GM13977 (cell line): ENCODE results near the gene TBC1D20.

Source experiments
- DNase-seq: peaks from one replicate; pipeline ENCODE4 v3.0.0; 2012; ENCODE audit warnings: low spot score
- in situ Hi-C: fragments of 300-500 bp; cut with MboI; formaldehyde crosslinking; loops from one replicate; pipeline ENCODE4 v1.12.0; 2022; ENCODE audit warnings: low sequenced_read_pairs, low pct_unique_long_range_greater_than_20kb, mixed read lengths, inconsistent platforms; ENCODE audit not compliant: unreplicated experiment
- TF ChIP-seq, protein P1 (sequence below): IDR thresholded peaks from 2 replicates; pipeline ENCODE4 v1.5.1; 2012; ENCODE audit warnings: mild to moderate bottlenecking, control low read depth; ENCODE audit not compliant: insufficient read depth; ENCODE audit errors: extremely low read depth, missing control alignments

The TBC1D20 gene

DNA sequence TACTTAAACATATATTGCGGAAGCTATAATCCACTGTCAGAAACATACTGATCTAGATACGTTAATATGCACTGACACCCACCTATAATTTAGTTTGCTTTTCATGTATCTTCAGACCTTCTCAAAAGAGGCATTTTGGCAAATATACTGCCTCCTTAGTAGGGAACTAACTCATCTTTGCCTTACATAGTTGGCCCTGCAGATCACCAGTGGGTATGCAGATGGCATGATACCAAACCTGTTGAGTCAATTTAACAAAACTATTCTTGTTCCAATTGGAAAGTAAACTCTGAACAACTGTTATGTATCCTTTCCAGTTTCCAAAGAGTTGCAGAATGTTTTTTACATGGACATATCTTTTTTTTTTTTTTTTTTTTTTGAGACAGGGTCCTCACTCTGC, 35.6 kb upstream of the TBC1D20 start:
- no peak for DNase-seq
- in situ Hi-C loops: no loop called here
- TF ChIP-seq, protein P1, sequence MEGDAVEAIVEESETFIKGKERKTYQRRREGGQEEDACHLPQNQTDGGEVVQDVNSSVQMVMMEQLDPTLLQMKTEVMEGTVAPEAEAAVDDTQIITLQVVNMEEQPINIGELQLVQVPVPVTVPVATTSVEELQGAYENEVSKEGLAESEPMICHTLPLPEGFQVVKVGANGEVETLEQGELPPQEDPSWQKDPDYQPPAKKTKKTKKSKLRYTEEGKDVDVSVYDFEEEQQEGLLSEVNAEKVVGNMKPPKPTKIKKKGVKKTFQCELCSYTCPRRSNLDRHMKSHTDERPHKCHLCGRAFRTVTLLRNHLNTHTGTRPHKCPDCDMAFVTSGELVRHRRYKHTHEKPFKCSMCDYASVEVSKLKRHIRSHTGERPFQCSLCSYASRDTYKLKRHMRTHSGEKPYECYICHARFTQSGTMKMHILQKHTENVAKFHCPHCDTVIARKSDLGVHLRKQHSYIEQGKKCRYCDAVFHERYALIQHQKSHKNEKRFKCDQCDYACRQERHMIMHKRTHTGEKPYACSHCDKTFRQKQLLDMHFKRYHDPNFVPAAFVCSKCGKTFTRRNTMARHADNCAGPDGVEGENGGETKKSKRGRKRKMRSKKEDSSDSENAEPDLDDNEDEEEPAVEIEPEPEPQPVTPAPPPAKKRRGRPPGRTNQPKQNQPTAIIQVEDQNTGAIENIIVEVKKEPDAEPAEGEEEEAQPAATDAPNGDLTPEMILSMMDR: no peak

DNA sequence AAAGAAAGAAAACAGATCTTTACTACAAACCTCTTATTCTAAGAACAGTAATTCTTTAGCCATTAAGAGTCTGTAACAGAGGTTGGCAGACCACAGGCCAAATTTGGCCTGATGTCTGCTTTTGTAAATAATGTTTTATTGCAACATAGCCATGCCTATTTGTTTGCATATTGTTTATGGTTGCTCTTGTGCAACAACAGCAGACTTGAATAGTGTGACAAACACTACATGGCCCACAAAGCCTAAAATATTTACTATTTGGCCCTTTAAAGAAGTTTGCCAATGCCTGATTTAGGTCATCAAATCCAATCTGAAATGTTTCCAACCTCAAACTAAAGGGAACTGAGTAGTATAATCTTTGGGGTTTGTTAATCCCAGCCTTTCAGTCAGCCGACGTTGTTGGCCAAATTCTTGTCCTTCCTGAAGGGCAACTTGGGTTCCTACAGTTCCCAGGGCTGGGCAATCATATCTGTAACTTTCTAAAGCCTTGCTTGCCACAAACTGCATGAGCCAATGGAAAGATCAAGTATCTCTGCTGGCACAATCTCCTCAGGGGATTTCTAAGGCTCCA, 33.9 kb upstream of the TBC1D20 start:
- no peak for DNase-seq
- in situ Hi-C loops: no loop called here
- TF ChIP-seq, protein P1: no peak

- no peak for DNase-seq
- in situ Hi-C loops: no loop called here
- TF ChIP-seq, protein P1: no peak
Observed at GRCh38 chr20:492159-492558, 29.8 kb upstream of the TBC1D20 start.

- no peak for DNase-seq
- in situ Hi-C loops: no loop called here
- TF ChIP-seq, protein P1: no peak
Observed at GRCh38 chr20:487655-488054, 25.3 kb upstream of the TBC1D20 start.

GRCh38 chr20:483815-484644, 21.7 kb upstream of the TBC1D20 start:
- in situ Hi-C loops: no loop called here
- TF ChIP-seq, protein P1: no peak
- DNase-seq: no peak

DNA sequence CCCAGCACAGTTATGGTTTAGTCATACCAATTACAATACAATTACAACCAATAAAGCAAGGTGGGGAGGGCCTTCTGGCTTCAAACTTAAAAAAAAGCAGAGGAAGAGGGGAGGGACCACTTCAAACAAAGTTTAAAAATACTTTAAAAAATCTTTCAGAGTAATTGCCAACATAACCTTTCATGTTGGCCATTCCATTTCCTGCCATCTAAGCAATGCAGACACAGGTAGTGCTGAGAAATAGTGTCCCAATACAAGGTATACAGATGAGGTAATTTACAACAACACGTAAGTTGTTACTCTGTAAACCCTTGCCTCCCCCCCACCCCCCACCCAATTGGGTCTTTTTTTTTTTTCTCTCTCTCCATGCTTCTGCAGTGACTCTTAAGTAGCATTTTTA, 18.8 kb upstream of the TBC1D20 start:
- DNase-seq: no peak
- in situ Hi-C loops: no loop called here
- TF ChIP-seq, protein P1: no peak
